ENCODE results near the gene ZNF555. TPM values are rescaled to one million over a fixed set of nuclear protein-coding genes. Genes with fewer than 3 reads are reported as not detected.

Gene ZNF555
- total and polyA plus RNA-seq, 2 of the 13 experiments (the other 11 are each of a cell fraction or from before 2014, with no cell fraction given): 5.0 to 8.0 TPM

DNA sequence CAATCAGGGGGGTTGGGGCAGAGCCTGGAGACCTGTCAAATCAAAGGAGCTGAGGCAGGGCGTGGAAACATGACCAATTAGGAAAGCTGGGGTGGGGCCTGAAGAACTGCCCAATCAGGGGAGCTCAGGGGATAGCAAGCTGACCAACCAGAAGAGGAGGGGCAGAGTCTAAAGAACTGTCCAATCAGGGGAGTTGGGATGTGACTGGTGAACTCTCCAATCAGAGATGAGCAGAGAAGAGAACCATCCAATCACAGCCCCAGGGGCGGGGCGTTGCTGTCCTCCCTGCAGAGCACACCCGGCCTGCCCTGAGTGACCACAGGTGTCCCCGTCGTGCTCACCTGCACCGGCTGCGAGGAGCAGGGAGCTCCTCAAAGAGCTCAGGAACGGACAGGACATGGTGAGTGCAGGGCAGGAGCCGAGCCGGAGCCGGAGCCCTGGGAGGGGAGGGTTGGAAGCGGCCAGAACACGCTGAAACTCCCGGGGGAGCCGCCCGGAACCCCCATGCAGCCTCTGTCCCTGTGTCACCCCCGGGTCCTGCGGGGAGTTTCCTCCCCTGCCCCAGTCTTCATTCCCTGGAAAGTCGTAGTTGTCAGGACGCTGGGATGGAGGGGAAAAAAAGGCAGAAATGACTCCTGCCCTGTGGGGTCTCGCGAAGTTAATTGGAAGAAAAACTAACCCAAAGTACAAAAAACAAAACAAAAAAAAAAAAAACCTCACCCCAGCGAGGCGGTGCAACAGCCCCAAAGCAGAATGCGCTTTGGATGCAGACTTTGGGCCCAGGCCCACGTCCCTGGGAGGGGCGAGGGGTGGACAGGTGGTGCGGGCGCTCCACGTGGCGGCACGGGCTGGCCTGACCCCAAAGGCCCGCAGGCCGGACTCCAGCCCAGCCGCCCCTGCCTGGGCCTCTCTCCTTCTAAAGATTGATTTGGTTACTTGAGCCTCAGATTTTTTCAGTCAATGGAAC, 26.0 kb downstream of the ZNF555 start, which contains the start of gene ZNF556 (continued):
- TF ChIP-seq, protein P1, sequence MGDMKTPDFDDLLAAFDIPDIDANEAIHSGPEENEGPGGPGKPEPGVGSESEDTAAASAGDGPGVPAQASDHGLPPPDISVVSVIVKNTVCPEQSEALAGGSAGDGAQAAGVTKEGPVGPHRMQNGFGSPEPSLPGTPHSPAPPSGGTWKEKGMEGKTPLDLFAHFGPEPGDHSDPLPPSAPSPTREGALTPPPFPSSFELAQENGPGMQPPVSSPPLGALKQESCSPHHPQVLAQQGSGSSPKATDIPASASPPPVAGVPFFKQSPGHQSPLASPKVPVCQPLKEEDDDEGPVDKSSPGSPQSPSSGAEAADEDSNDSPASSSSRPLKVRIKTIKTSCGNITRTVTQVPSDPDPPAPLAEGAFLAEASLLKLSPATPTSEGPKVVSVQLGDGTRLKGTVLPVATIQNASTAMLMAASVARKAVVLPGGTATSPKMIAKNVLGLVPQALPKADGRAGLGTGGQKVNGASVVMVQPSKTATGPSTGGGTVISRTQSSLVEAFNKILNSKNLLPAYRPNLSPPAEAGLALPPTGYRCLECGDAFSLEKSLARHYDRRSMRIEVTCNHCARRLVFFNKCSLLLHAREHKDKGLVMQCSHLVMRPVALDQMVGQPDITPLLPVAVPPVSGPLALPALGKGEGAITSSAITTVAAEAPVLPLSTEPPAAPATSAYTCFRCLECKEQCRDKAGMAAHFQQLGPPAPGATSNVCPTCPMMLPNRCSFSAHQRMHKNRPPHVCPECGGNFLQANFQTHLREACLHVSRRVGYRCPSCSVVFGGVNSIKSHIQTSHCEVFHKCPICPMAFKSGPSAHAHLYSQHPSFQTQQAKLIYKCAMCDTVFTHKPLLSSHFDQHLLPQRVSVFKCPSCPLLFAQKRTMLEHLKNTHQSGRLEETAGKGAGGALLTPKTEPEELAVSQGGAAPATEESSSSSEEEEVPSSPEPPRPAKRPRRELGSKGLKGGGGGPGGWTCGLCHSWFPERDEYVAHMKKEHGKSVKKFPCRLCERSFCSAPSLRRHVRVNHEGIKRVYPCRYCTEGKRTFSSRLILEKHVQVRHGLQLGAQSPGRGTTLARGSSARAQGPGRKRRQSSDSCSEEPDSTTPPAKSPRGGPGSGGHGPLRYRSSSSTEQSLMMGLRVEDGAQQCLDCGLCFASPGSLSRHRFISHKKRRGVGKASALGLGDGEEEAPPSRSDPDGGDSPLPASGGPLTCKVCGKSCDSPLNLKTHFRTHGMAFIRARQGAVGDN (CRISPR knock-in tag; IDR thresholded peaks at IDR 0.05): peak; percentile 85
- TF ChIP-seq, protein P2, sequence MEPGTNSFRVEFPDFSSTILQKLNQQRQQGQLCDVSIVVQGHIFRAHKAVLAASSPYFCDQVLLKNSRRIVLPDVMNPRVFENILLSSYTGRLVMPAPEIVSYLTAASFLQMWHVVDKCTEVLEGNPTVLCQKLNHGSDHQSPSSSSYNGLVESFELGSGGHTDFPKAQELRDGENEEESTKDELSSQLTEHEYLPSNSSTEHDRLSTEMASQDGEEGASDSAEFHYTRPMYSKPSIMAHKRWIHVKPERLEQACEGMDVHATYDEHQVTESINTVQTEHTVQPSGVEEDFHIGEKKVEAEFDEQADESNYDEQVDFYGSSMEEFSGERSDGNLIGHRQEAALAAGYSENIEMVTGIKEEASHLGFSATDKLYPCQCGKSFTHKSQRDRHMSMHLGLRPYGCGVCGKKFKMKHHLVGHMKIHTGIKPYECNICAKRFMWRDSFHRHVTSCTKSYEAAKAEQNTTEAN (CRISPR knock-in tag; conservative IDR thresholded peaks at IDR 0.05): peak; percentile 49; the same call in 1 of the 2 replicates
- TF ChIP-seq ZNF501 (CRISPR knock-in tag; IDR thresholded peaks at IDR 0.05) (peak; percentile 44; the same call in 1 of the 2 replicates), HNF4G (IDR thresholded peaks at IDR 0.05; ENCODE audit: borderline replicate concordance, low read depth, low read length) (peak; percentile 40; the same call in 1 of the 2 replicates), HNF4G (CRISPR knock-in tag; IDR thresholded peaks at IDR 0.05; ENCODE audit: borderline replicate concordance, low read depth) (no peak; the same call in 1 of the 2 replicates), HNRNPLL (IDR thresholded peaks at IDR 0.05; ENCODE audit: low read depth, low read length, poor library complexity, severe bottlenecking) (peak; percentile 24), PPARG (CRISPR knock-in tag; conservative IDR thresholded peaks at IDR 0.05) (no peak; the same call in 1 of the 2 replicates), RFXANK (CRISPR knock-in tag; IDR thresholded peaks at IDR 0.05) (peak; percentile 96)
- TF ChIP-seq, protein P3, sequence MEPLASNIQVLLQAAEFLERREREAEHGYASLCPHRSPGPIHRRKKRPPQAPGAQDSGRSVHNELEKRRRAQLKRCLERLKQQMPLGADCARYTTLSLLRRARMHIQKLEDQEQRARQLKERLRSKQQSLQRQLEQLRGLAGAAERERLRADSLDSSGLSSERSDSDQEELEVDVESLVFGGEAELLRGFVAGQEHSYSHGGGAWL (CRISPR knock-in tag; IDR thresholded peaks at IDR 0.05): peak; percentile 79
- TF ChIP-seq, protein P4, sequence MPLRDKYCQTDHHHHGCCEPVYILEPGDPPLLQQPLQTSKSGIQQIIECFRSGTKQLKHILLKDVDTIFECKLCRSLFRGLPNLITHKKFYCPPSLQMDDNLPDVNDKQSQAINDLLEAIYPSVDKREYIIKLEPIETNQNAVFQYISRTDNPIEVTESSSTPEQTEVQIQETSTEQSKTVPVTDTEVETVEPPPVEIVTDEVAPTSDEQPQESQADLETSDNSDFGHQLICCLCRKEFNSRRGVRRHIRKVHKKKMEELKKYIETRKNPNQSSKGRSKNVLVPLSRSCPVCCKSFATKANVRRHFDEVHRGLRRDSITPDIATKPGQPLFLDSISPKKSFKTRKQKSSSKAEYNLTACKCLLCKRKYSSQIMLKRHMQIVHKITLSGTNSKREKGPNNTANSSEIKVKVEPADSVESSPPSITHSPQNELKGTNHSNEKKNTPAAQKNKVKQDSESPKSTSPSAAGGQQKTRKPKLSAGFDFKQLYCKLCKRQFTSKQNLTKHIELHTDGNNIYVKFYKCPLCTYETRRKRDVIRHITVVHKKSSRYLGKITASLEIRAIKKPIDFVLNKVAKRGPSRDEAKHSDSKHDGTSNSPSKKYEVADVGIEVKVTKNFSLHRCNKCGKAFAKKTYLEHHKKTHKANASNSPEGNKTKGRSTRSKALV (CRISPR knock-in tag; IDR thresholded peaks at IDR 0.05): 0 out of 2 replicates have a peak, but pooled peaks have one; percentile 22
